Hepatocyte (in vitro differentiated cells): ENCODE data around the gene NPR1. TPM values are rescaled to one million over a fixed set of nuclear protein-coding genes. Genes with fewer than 3 reads are reported as not detected.

Experiments
- DNase-seq: peaks from one replicate; pipeline ENCODE4 v3.0.0-alpha.2; 2016; ENCODE audit warnings: low spot score
- H2AFZ ChIP-seq: fragments of 200-600 bp; sonication (generic); 2 replicates; pipeline ENCODE4 v1.6.0; 2016; ENCODE audit warnings: antibody characterized with exemption, mild to moderate bottlenecking
- H3K27ac ChIP-seq: fragments of 200-600 bp; sonication (generic); 2 replicates; pipeline ENCODE4 v1.5.1; 2016; ENCODE audit warnings: mild to moderate bottlenecking
- H3K27me3 ChIP-seq: fragments of 200-600 bp; sonication (generic); 2 replicates; pipeline ENCODE4 v1.6.1; 2016
- H3K36me3 ChIP-seq: fragments of 200-600 bp; sonication (generic); replicated peaks from 2 replicates; pipeline ENCODE4 v1.5.1; 2016; ENCODE audit warnings: low read depth; ENCODE audit not compliant: insufficient read depth
- H3K4me1 ChIP-seq: fragments of 200-600 bp; sonication (generic); 2 replicates; pipeline ENCODE4 v1.5.1; 2016; ENCODE audit warnings: mild to moderate bottlenecking, moderate library complexity; ENCODE audit not compliant: insufficient read depth
- H3K4me2 ChIP-seq: fragments of 200-600 bp; sonication (generic); 2 replicates; pipeline ENCODE4 v1.6.0; 2016
- H3K4me3 ChIP-seq: fragments of 200-600 bp; sonication (generic); 2 replicates; pipeline ENCODE4 v1.5.1; 2016; ENCODE audit warnings: mild to moderate bottlenecking
- H3K79me2 ChIP-seq: fragments of 200-600 bp; sonication (generic); 2 replicates; pipeline ENCODE4 v1.6.0; 2017; ENCODE audit warnings: mild to moderate bottlenecking
- H3K9me2 ChIP-seq: fragments of 200-600 bp; sonication (generic); replicated peaks from 2 replicates; pipeline ENCODE4 v1.6.0; 2017; ENCODE audit warnings: mild to moderate bottlenecking; ENCODE audit not compliant: insufficient read depth
- H3K9me3 ChIP-seq: fragments of 200-600 bp; sonication (generic); 2 replicates; pipeline ENCODE4 v1.5.1; 2016; ENCODE audit warnings: low read depth, mild to moderate bottlenecking
- H4K20me1 ChIP-seq: fragments of 200-600 bp; sonication (generic); 2 replicates; pipeline ENCODE4 v1.6.0; 2016; ENCODE audit warnings: mild to moderate bottlenecking; ENCODE audit not compliant: insufficient read depth, poor library complexity, severe bottlenecking
- EZH2 ChIP-seq: fragments of 200-600 bp; sonication (generic); IDR thresholded peaks from 2 replicates; pipeline ENCODE4 v1.6.1; 2016; ENCODE audit warnings: antibody characterized with exemption, mild to moderate bottlenecking, borderline replicate concordance
- EZH2phosphoT487 ChIP-seq: fragments of 200-600 bp; sonication (generic); IDR thresholded peaks from one replicate; pipeline ENCODE4 v1.6.1; 2018; ENCODE audit warnings: antibody characterized with exemption, mild to moderate bottlenecking, low read depth, moderate library complexity; ENCODE audit not compliant: unreplicated experiment, severe bottlenecking
- WGBS: methylation state at CpG from one replicate; pipeline ENCODE4 v1.1.6; 2016; ENCODE audit warnings: low lambda C conversion rate; ENCODE audit errors: missing lambda C conversion rate; 5-methylcytosine and 5-hydroxymethylcytosine counted together
- polyA plus RNA-seq: library from polyadenylated mRNA; unstranded; fragments of >200 nt; fragmentation: Nextera tagmentation; extraction: Ambion mirVana; gene quantifications from 2 replicates; pipeline ENCODE4 v1.2.1, GENCODE V29; 2016
- total RNA-seq: library from RNA; depleted of rRNA; stranded (reverse); fragments of >200 nt; gene quantifications from 2 replicates; pipeline ENCODE4 v1.2.3, GENCODE V29; 2014
- TF ChIP-seq, protein P1 (sequence below): fragments of 200-600 bp; sonication (generic); IDR thresholded peaks from 2 replicates; pipeline ENCODE4 v1.5.1; 2016; ENCODE audit warnings: antibody characterized with exemption, mild to moderate bottlenecking; ENCODE audit not compliant: poor library complexity

Gene NPR1
- total and polyA plus RNA-seq, 2 experiments from 2014 or later = 2.8 to 3.0 TPM

DNA sequence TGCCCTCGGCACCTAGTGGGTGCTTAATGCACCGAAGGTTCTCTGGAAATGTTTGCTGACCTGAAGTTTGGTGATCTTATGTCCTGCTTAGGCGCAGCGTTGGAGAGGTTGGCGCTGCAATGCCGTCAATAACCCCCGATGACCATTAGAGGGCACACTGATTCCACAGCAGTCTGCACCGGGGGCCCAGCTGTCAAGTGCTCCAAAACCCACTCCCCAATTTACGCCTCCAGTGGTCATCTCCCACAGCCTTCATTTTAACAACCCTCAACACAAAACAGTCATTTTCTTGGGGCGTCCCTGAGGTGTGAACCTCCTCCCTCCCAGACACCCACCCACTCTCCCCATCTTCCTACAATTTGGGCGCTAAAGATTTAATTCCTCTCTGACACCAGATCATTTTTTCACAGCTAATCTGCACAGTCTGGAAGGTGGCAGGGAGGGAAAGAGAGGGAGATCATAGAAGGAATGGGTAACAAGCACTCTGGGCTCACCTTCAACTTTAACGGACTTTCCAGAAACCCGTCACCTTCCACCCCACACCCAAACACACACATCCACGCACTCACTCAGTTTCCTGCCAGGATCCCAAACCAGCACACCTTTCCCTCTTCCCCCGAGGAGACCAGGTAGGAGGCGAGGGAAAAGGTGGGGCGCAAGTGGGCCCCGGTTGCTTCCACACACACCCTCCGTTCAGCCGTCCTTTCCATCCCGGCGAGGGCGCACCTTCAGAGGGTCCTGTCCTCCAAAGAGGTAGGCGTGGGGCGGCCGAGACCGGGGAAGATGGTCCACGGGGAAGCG, 570 bp upstream of the NPR1 start:
- Histone ChIP-seq H3K4me3 (peak overlapping the region; percentile 52), H3K36me3 (no peaks in the 10 kb centered on the region), H3K79me2 (no peaks in the 10 kb centered on the region), H3K27me3 (peaks cover 42% of the 10 kb centered on the region), H2AFZ (peak overlapping the region; percentile 74), H3K4me2 (peak overlapping the region; percentile 99), H3K4me1 (peaks cover 17% of the 10 kb centered on the region), H4K20me1 (no peaks in the 10 kb centered on the region), H3K27ac (no peak overlapping the region), H3K9me2 (no peaks in the 10 kb centered on the region), H3K9me3 (no peaks in the 10 kb centered on the region)
- 7% methylated on average over 29 of the region's 29 CpGs for WGBS
- DNase-seq = peak; percentile 70
- peak; percentile 24 for TF ChIP-seq EZH2
- TF ChIP-seq, protein P1, sequence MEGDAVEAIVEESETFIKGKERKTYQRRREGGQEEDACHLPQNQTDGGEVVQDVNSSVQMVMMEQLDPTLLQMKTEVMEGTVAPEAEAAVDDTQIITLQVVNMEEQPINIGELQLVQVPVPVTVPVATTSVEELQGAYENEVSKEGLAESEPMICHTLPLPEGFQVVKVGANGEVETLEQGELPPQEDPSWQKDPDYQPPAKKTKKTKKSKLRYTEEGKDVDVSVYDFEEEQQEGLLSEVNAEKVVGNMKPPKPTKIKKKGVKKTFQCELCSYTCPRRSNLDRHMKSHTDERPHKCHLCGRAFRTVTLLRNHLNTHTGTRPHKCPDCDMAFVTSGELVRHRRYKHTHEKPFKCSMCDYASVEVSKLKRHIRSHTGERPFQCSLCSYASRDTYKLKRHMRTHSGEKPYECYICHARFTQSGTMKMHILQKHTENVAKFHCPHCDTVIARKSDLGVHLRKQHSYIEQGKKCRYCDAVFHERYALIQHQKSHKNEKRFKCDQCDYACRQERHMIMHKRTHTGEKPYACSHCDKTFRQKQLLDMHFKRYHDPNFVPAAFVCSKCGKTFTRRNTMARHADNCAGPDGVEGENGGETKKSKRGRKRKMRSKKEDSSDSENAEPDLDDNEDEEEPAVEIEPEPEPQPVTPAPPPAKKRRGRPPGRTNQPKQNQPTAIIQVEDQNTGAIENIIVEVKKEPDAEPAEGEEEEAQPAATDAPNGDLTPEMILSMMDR = peak; percentile 85
- no peak for TF ChIP-seq EZH2phosphoT487

DNA sequence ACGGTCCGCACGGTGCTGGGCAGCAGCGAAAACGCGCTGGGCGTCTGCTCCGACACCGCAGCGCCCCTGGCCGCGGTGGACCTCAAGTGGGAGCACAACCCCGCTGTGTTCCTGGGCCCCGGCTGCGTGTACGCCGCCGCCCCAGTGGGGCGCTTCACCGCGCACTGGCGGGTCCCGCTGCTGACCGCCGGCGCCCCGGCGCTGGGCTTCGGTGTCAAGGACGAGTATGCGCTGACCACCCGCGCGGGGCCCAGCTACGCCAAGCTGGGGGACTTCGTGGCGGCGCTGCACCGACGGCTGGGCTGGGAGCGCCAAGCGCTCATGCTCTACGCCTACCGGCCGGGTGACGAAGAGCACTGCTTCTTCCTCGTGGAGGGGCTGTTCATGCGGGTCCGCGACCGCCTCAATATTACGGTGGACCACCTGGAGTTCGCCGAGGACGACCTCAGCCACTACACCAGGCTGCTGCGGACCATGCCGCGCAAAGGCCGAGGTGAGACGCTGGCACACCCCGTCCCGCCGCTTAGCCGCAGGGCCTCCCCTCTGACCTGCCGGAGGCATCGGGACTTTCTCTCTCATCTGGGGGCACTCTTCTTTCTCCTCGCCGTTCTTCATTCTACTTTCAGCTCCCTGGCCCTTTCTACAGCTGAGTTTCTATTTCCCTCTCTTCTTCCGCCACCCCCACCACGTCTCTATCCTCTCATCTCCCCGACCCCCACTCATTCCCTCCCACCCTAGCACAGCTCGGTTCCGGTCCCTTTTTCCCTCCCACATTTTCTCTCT, 1.0 kb downstream of the NPR1 start:
- no peak overlapping the region for H3K27ac ChIP-seq

DNA sequence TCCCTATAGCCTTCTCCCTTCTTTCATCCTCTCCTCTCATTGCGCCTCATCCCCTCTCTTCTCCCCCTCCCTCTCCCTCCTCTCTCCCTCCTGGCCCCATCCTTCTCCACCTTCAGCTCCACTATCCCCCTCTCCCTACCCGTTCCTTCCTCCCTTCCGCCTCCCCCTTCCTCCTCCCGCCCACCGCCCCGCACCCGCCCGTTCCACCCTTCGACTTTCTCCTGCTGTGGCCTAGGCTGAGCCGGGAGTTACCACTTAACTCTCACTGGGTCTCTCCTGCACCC, 1.6 kb downstream of the NPR1 start:
- Histone ChIP-seq H3K9me3 (no peaks in the 10 kb centered on the region), H3K4me2 (peak overlapping the region; percentile 99), H3K4me3 (no peak overlapping the region), H2AFZ (no peak overlapping the region), H3K36me3 (no peaks in the 10 kb centered on the region), H3K9me2 (no peaks in the 10 kb centered on the region), H3K27ac (no peak overlapping the region), H3K79me2 (no peaks in the 10 kb centered on the region), H3K4me1 (peaks cover 17% of the 10 kb centered on the region), H3K27me3 (peaks cover 42% of the 10 kb centered on the region), H4K20me1 (no peaks in the 10 kb centered on the region)
- WGBS = 26% methylated on average over 6 of the region's 10 CpGs
- TF ChIP-seq EZH2 (no peak), EZH2phosphoT487 (peak; percentile 30)
- TF ChIP-seq, protein P1 = no peak
- no peak for DNase-seq

More for the DNA sequence above, 1.0 kb downstream of the NPR1 start:
- WGBS = 1% methylated on average over 67 of the region's 73 CpGs
- Histone ChIP-seq H3K27me3 (peaks cover 42% of the 10 kb centered on the region), H3K4me2 (peak overlapping the region; percentile 99), H3K4me3 (peak overlapping the region; percentile 52), H3K9me3 (no peaks in the 10 kb centered on the region), H4K20me1 (no peaks in the 10 kb centered on the region), H2AFZ (peak overlapping the region; percentile 74), H3K36me3 (no peaks in the 10 kb centered on the region), H3K4me1 (peaks cover 17% of the 10 kb centered on the region), H3K79me2 (no peaks in the 10 kb centered on the region), H3K9me2 (no peaks in the 10 kb centered on the region)
- TF ChIP-seq, protein P1 = no peak
- peak; percentile 89 for TF ChIP-seq EZH2
- peak; percentile 43 for DNase-seq
